GM10266 (cell line): ENCODE data around the gene MAPK10.

Source experiments
- DNase-seq: peaks from one replicate; pipeline ENCODE4 v3.0.0; 2012; ENCODE audit errors: extremely low spot score
- TF ChIP-seq, protein P1 (sequence below): IDR thresholded peaks from 2 replicates; pipeline ENCODE4 v1.5.1; 2012; ENCODE audit warnings: mild to moderate bottlenecking, low read depth; ENCODE audit not compliant: control insufficient read depth, insufficient read depth; ENCODE audit errors: missing control alignments

The MAPK10 gene

DNA sequence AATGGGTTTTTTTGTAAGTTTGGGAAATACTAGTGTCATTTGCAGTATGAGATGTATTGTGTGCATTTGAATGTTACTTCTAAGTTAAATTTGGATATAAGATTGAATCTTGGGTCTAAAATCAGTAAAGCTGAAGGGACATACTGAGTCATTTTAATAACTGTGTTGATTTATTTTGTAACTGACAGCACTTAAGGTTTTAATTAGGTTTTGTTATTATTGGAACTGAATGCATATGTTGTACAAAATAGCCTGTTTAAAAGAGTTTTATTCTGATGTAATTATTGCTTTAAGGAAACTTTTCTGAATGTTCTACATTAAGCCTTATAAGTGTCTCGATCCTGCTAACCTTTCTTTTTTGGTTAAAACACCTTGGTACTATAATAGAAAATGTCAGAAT, 396.6 kb downstream of the MAPK10 start:
- DNase-seq = no peak
- TF ChIP-seq, protein P1, sequence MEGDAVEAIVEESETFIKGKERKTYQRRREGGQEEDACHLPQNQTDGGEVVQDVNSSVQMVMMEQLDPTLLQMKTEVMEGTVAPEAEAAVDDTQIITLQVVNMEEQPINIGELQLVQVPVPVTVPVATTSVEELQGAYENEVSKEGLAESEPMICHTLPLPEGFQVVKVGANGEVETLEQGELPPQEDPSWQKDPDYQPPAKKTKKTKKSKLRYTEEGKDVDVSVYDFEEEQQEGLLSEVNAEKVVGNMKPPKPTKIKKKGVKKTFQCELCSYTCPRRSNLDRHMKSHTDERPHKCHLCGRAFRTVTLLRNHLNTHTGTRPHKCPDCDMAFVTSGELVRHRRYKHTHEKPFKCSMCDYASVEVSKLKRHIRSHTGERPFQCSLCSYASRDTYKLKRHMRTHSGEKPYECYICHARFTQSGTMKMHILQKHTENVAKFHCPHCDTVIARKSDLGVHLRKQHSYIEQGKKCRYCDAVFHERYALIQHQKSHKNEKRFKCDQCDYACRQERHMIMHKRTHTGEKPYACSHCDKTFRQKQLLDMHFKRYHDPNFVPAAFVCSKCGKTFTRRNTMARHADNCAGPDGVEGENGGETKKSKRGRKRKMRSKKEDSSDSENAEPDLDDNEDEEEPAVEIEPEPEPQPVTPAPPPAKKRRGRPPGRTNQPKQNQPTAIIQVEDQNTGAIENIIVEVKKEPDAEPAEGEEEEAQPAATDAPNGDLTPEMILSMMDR = no peak

DNA sequence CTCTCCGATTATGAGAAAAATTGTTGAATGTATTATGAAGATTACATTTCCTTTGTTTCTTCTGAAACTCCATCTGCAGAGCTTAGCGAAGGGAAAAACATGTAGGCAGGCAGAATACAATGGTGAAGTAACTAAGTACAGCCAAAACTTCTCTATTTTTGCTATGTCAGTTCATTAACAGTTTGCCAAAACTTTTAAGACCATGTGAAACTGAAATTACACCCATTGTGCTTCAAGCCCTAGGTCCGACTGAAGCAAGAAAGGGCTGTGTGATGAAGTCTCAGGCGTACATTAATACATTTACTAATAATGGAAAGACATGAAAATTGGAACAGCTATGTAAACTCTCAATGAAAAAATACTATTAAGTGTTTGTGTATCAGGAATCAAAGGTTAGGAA, 398.0 kb downstream of the MAPK10 start:
- TF ChIP-seq, protein P1 = no peak

DNA sequence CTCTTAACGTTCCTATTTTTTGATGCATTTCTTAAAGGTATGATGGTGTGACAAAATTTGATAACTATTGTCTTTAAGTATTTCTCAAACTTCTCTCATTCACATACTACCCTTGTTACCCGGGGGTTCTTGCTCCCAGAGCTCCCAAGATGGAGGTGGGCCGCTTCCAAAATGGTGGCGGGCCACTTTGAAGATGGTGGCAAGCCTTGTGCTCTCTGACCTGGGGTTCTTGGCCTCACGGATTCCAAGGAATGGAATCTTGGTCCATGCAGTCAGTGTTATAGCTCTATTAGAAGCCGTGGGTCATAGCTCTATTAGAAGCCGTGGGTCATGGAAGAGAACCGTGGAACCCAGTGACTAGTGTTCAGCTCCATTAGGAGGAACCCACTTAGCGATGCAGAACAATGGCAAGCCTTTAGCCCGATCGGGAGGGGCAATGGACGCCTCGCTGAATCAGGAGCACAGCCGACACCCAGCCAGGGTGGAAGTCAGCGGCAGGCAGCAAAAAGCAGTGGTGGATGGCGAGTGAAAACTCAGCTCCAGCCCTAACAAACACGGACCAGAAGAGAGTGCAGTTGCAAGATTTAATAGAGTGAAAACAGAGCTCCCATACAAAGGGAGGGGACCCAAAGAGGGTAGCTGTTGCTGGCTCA, 403.4 kb downstream of the MAPK10 start:
- TF ChIP-seq, protein P1 = no peak
- no peak for DNase-seq

More for the DNA sequence above, 398.0 kb downstream of the MAPK10 start:
- DNase-seq = no peak

DNA sequence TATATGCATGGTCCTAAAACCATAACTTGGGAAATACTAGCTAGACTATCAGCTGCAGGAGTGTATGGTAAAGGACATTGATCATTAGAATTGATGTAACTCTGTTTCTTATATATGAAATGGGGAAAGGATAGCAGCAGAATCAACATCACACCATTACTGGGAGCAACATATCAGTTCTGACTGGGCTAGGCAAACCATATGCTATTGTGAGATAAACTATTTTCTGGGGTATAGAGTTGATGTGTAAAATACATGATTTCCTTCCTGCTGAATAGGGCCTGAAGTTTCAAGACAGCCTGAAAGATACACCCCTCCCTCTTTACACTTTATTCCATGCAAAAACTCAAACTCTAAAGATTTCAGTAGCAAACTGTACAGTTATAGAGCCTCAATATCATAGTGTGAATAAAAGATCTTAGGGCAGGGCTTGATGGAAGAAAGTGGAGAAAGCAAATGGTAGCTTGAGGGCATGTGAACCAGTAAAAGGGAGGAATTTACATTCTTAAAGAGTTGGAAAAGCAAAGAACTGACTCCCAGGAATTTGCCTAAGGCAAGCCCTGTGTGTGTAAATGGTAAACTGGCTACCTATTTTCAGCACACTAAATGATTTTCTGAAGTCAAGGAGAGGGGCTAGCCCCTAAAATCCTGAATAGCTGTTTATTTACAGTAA, 404.1 kb downstream of the MAPK10 start:
- TF ChIP-seq, protein P1 = no peak
- DNase-seq = no peak

DNA sequence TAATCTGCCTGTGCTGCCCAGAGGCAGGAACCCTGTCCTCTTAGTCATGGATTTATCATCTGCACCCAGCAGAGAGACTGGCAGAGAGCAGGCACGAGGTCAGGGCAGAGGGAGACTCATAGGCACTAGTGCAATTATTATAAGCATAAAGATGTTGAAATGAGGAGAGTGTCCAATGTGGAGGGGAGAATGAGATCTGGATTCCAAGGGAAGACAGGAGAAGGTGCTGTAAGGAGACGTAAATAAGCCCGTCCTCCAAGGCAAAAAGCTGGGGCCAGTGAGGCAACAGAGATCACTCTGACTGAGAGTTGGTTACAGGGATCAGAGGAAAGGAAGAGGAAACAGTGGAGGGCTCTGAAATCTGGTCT, 406.2 kb downstream of the MAPK10 start:
- TF ChIP-seq, protein P1 = no peak
- no peak for DNase-seq

DNA sequence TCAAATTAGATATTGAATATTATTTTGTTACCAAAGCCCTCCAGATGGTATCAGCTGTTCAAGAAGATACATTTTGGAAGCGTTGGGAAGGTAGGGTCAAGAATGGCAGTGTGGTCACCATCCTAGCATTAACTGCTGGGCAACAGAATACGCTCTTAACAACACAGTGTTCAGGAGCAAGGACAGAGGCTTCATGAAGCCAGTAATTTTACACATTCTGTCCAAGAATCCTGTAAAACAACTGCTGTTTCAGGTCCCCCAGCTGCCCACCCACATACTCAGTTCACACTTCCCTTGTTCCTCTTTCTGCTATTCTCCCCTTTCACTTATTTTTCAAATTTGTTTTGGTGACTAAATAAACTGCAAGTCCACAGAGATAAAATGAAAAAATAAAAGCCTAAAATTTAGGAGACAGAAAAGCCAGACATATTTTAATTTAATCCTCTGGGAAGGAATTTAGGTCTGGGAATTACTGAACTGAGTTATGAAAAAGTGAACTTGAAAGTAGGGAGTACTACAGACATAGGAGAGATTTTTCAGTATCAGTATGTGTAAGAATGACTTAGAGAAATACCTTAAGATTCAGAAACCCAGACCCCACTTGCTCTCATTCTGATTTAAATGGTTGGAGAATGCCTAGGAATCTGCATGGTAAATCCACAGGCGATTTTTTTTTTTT, 406.7 kb downstream of the MAPK10 start:
- TF ChIP-seq, protein P1 = no peak
- no peak for DNase-seq

DNA sequence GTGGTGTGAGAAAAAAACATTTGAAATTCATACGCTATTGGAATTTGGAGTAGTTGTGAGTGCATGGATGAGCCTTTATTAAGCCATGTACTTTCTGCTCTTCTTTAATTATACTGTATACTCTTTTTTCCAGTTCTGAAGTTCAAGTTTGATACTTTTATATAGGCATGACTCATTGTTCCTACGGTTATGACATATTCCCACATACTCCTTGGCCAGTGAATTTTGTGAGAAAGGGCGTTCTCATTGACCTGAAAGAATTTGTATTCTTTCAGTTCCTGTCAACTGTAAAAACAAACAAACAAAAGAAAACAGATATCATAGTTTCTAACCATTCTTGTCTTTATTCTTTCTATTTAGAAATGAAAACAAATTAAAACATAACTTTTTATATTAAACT, 407.3 kb downstream of the MAPK10 start:
- DNase-seq = no peak
- TF ChIP-seq, protein P1 = no peak
